Activated T-cell treated with anti-CD3 and anti-CD28 coated beads, Interleukin-2, amount 50 U/mL, for 24 hours (primary cell): Measurements from ENCODE around the gene GPATCH8.
"Not testable (repeated sequence)": the region's sequence is repeated elsewhere in the genome, so short reads cannot be mapped to it uniquely, and the experiment has no call there.

ENCODE experiments used
- DNase-seq: peaks from one replicate; pipeline ENCODE4 v3.0.0-alpha.2; 2020
- H3K27ac Mint-ChIP-seq: 2 replicates; pipeline ENCODE4 v1.8.0; 2020; ENCODE audit warnings: mild to moderate bottlenecking, mixed read lengths
- H3K27me3 Mint-ChIP-seq: 2 replicates; pipeline ENCODE4 v1.8.0; 2020; ENCODE audit warnings: mixed read lengths
- H3K36me3 Mint-ChIP-seq: 2 replicates; pipeline ENCODE4 v1.8.0; 2020; ENCODE audit warnings: low read depth, mixed read lengths
- H3K4me1 Mint-ChIP-seq: 2 replicates; pipeline ENCODE4 v1.8.0; 2020; ENCODE audit warnings: low read depth, mixed read lengths
- H3K4me3 Mint-ChIP-seq: 2 replicates; pipeline ENCODE4 v1.8.0; 2020; ENCODE audit warnings: mild to moderate bottlenecking, moderate library complexity, mixed read lengths
- H3K9me3 Mint-ChIP-seq: 2 replicates; pipeline ENCODE4 v1.8.0; 2020; ENCODE audit warnings: mixed read lengths

GPATCH8 gene

GRCh38 chr17:44536090-44536953, 33.1 kb upstream of the GPATCH8 start:
- no peak for DNase-seq
- Mint-ChIP-seq H3K27ac (no peak overlapping the region), H3K36me3 (no peaks in the 10 kb centered on the region), H3K4me1 (peaks cover 8% of the 10 kb centered on the region), H3K27me3 (peaks cover 17% of the 10 kb centered on the region), H3K4me3 (no peak overlapping the region), H3K9me3 (no peaks in the 10 kb centered on the region)

GRCh38 chr17:44533533-44534246, 30.5 kb upstream of the GPATCH8 start:
- Mint-ChIP-seq H3K36me3 (no peaks in the 10 kb centered on the region), H3K4me1 (peaks cover 8% of the 10 kb centered on the region), H3K9me3 (no peaks in the 10 kb centered on the region), H3K27ac (peak overlapping the region; percentile 42), H3K4me3 (peak overlapping the region; percentile 39), H3K27me3 (peaks cover 13% of the 10 kb centered on the region)
- DNase-seq = peak; percentile 89

GRCh38 chr17:44530896-44531418, 27.8 kb upstream of the GPATCH8 start:
- no peak for DNase-seq
- Mint-ChIP-seq H3K4me3 (no peak overlapping the region), H3K27me3 (peaks cover 16% of the 10 kb centered on the region), H3K4me1 (peaks cover 8% of the 10 kb centered on the region), H3K36me3 (no peaks in the 10 kb centered on the region), H3K27ac (no peak overlapping the region), H3K9me3 (peaks cover 6% of the 10 kb centered on the region)

- peaks cover 6% of the 10 kb centered on the region for H3K9me3 Mint-ChIP-seq
- DNase-seq = no peak
- peaks cover 16% of the 10 kb centered on the region for H3K27me3 Mint-ChIP-seq
- no peak overlapping the region for H3K27ac Mint-ChIP-seq
- peaks cover 8% of the 10 kb centered on the region for H3K4me1 Mint-ChIP-seq
- no peak overlapping the region for H3K4me3 Mint-ChIP-seq
- H3K36me3 Mint-ChIP-seq = no peaks in the 10 kb centered on the region
These were observed 26.7 kb upstream of the GPATCH8 start for GRCh38 chr17:44529864-44530263.

- Mint-ChIP-seq H3K4me3 (no peak overlapping the region), H3K36me3 (no peaks in the 10 kb centered on the region), H3K4me1 (no peaks in the 10 kb centered on the region), H3K9me3 (peaks cover 6% of the 10 kb centered on the region), H3K27ac (no peak overlapping the region), H3K27me3 (peaks cover 20% of the 10 kb centered on the region)
- DNase-seq = no peak
These were observed 24.7 kb upstream of the GPATCH8 start for GRCh38 chr17:44527954-44528353.

GRCh38 chr17:44527102-44527501, 23.9 kb upstream of the GPATCH8 start:
- H3K4me1 Mint-ChIP-seq = no peaks in the 10 kb centered on the region
- no peak overlapping the region for H3K27ac Mint-ChIP-seq
- H3K27me3 Mint-ChIP-seq = peaks cover 20% of the 10 kb centered on the region

GRCh38 chr17:44523672-44523972, 20.4 kb upstream of the GPATCH8 start:
- no peak for DNase-seq
- H3K9me3 Mint-ChIP-seq = peaks cover 6% of the 10 kb centered on the region
- H3K27ac Mint-ChIP-seq = no peak overlapping the region
- no peaks in the 10 kb centered on the region for H3K4me1 Mint-ChIP-seq
- H3K4me3 Mint-ChIP-seq = no peak overlapping the region
- H3K27me3 Mint-ChIP-seq = peaks cover 17% of the 10 kb centered on the region
- no peaks in the 10 kb centered on the region for H3K36me3 Mint-ChIP-seq

More at GRCh38 chr17:44527102-44527501, 23.9 kb upstream of the GPATCH8 start:
- Mint-ChIP-seq H3K9me3 (peaks cover 6% of the 10 kb centered on the region), H3K36me3 (no peaks in the 10 kb centered on the region), H3K4me3 (no peak overlapping the region)
- no peak for DNase-seq

GRCh38 chr17:44522883-44523671, 19.9 kb upstream of the GPATCH8 start:
- peaks cover 22% of the 10 kb centered on the region for H3K27me3 Mint-ChIP-seq
- no peaks in the 10 kb centered on the region for H3K36me3 Mint-ChIP-seq
- peak; percentile 66 for DNase-seq
- peaks cover 6% of the 10 kb centered on the region for H3K9me3 Mint-ChIP-seq
- no peak overlapping the region for H3K27ac Mint-ChIP-seq
- no peaks in the 10 kb centered on the region for H3K4me1 Mint-ChIP-seq
- no peak overlapping the region for H3K4me3 Mint-ChIP-seq

- no peak for DNase-seq
- no peak overlapping the region for H3K27ac Mint-ChIP-seq
- H3K4me1 Mint-ChIP-seq = no peaks in the 10 kb centered on the region
- H3K4me3 Mint-ChIP-seq = no peak overlapping the region
- peaks cover 23% of the 10 kb centered on the region for H3K27me3 Mint-ChIP-seq
- no peaks in the 10 kb centered on the region for H3K9me3 Mint-ChIP-seq
- no peaks in the 10 kb centered on the region for H3K36me3 Mint-ChIP-seq
These were observed 14.8 kb upstream of the GPATCH8 start for GRCh38 chr17:44518032-44518431.

GRCh38 chr17:44511241-44512134, 8.3 kb upstream of the GPATCH8 start:
- not testable (repeated sequence) for H3K4me3 Mint-ChIP-seq, H3K27me3 Mint-ChIP-seq, H3K4me1 Mint-ChIP-seq, DNase-seq, H3K27ac Mint-ChIP-seq, H3K9me3 Mint-ChIP-seq, H3K36me3 Mint-ChIP-seq

- Mint-ChIP-seq H3K4me1 (peaks cover 13% of the 10 kb centered on the region), H3K36me3 (peaks cover 12% of the 10 kb centered on the region)
- H3K27ac Mint-ChIP-seq, H3K4me3 Mint-ChIP-seq, H3K27me3 Mint-ChIP-seq, DNase-seq, H3K9me3 Mint-ChIP-seq: not testable (repeated sequence)
These were observed 3.9 kb upstream of the GPATCH8 start for GRCh38 chr17:44506939-44507604.

GRCh38 chr17:44502598-44503146, 534 bp downstream of the GPATCH8 start:
- DNase-seq = no peak
- H3K4me1 Mint-ChIP-seq = peaks cover 50% of the 10 kb centered on the region
- peak overlapping the region; percentile 96 for H3K27ac Mint-ChIP-seq
- no peaks in the 10 kb centered on the region for H3K27me3 Mint-ChIP-seq
- H3K4me3 Mint-ChIP-seq = peak overlapping the region; percentile 98
- peaks cover 27% of the 10 kb centered on the region for H3K36me3 Mint-ChIP-seq
- H3K9me3 Mint-ChIP-seq = no peaks in the 10 kb centered on the region

- H3K27me3 Mint-ChIP-seq = no peaks in the 10 kb centered on the region
- peaks cover 55% of the 10 kb centered on the region for H3K4me1 Mint-ChIP-seq
- peak overlapping the region; percentile 98 for H3K4me3 Mint-ChIP-seq
- peaks cover 27% of the 10 kb centered on the region for H3K36me3 Mint-ChIP-seq
- no peaks in the 10 kb centered on the region for H3K9me3 Mint-ChIP-seq
- no peak for DNase-seq
- peak overlapping the region; percentile 96 for H3K27ac Mint-ChIP-seq
These were observed 1.3 kb downstream of the GPATCH8 start for GRCh38 chr17:44501866-44502375.
